GM18498 (cell line): ENCODE results near the gene SULT6B1.

Experiments
- ATAC-seq: cut with Tn5 transposase; IDR thresholded peaks from one replicate; pipeline ENCODE4 v1.9.1; 2021; ENCODE audit warnings: mild to moderate bottlenecking, moderate library complexity; ENCODE audit not compliant: unreplicated experiment

Gene SULT6B1

DNA sequence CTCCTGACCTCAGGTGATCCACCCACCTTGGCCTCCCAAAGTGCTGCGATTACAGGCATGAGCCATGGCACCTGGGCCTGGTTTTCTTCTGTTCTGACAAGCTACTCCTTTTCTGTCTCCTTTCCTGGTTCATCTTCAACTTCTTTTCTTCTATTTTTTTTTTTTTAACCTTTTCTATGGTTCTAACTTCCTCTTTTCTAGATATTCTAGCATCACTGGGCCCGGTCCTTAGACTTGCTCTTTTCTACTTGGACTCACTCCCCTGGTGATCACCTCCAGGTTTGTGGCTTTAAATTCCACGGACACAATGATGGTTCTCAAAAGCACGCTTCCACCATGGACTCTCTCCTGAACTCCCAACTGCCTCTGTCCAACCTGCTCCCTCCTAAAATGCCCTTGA is 33.7 kb downstream of the SULT6B1 start:
- no peak for ATAC-seq

GRCh38 chr2:37153224-37153623 is 35.2 kb downstream of the SULT6B1 start:
- no peak for ATAC-seq

DNA sequence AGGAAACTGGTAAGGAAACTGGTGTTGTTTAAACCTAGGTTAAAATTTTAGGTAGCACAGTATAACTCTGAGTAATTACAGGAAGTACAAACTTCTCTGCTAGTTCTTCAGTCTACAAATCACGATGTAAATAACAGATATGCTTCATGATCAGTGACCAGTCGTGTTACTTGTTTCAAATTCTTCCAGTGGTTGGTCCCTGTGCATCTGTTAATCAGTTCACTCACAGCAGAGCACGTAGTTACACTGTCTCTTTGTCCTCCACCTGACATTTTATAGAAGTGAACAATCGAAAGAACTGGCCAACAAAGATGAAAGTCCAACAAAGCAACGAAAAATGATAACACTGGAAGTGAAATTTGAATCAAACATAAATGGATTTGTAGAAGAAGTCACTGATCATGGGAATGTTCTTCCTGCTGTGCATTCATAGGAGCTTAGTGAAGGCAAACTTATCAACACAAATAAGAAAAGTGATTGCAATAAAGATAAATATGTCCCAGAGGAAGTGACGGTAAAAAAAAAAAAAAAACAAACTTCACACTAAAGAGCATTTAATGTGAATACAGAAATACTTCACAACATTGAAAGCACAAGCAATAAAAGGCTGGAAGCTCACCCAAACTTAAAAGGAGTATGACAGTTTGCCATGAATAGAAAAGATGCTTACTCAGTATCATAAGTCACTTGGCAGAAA is 38.7 kb downstream of the SULT6B1 start:
- ATAC-seq = no peak

GRCh38 chr2:37148325-37148724 is 40.1 kb downstream of the SULT6B1 start:
- no peak for ATAC-seq

GRCh38 chr2:37146062-37146461 is 42.4 kb downstream of the SULT6B1 start:
- ATAC-seq = no peak

DNA sequence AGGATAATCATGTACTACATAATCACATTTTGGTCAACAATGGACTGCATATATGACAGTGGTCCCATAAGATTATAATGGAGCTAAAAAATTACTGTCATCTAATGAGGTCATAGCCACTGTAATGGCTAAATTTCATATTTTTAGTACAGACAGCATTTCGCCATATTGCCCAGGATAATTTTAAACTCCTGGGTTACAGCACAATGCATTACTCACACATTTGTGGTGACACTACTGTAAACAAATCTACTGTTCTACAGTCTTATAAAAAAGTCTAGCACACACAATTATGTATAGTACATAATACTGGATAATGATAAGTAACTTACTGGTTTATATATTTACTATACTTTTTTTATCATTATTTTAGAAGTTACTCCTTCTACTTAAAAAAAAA is 44.5 kb downstream of the SULT6B1 start:
- no peak for ATAC-seq

DNA sequence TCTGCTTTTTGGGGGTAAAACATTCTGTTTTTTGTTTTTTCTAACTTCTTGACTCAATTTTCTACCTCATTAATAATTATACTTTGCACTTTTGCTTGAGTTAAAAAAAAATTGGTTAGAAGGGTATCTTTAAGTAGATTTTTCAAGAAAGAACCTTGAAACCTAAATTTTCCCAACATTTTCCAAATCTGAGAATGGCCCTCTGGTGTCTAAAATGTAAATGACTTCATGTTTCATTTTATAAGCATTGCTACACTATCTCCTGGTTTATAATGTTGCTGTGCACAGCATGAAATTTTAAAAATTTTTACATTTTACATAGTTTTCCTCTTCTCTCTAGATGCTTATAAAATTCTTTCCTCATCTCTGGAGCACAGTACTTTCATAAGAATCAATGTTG is 45.9 kb downstream of the SULT6B1 start:
- no peak for ATAC-seq

GRCh38 chr2:37132914-37133313 is 55.6 kb downstream of the SULT6B1 start:
- no peak for ATAC-seq

DNA sequence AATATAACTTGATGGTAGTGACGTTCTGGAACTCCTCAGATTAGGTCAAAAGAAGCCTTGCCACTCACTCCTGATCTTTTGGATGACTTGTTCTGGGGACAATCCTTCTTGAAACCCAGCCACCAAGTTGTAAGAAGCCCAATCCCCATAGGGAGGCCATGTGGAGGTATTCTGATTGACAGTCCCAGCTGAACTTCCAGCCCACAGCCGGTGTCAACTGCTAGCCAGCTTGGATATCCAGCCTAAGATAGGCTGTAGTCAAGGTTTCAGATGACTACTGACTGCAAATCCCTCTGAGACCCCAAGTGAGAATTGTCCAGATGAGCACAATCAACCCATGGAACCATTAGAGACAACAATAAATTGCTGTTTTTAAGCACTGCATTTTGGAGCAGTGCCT is 63.1 kb downstream of the SULT6B1 start:
- ATAC-seq = no peak

GRCh38 chr2:37119157-37119556 is 69.3 kb downstream of the SULT6B1 start:
- ATAC-seq = no peak
